ENCODE measurements around the gene MTRF1. TPM values are rescaled to one million over a fixed set of nuclear protein-coding genes. Genes with fewer than 3 reads are reported as not detected.

The MTRF1 gene
- total RNA-seq, 1 donor from 2014 or later, result 11.6 TPM

DNA sequence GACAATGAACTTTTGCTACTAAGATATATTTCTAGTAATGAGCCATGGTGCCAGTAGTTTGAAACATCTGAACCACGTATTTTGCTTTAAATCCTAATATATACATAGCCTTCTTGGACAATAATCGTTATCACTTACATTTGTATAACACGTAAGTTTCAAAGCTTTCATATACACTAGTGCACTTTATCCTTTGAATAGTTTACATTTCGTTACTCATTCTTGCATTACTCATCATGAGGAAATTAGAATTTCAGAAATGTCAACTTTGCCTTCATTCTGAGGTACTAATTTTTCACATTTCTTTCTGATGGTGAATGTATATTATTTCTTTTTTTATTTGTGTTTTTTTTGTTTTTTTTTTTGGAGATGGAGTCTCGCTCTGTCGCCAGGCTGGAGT lies 74.8 kb downstream of the MTRF1 start:
- Histone ChIP-seq H2AFZ (ENCODE audit: low read depth, low read length) (no peak overlapping the region), H3K4me1 (ENCODE audit: insufficient read depth, low read length) (no peaks in the 10 kb centered on the region), H3K79me2 (ENCODE audit: insufficient read depth, low read length) (peaks cover 5% of the 10 kb centered on the region), H3K27me3 (ENCODE audit: insufficient read depth, low read length) (no peaks in the 10 kb centered on the region), H3K36me3 (ENCODE audit: insufficient read depth, low read length) (no peaks in the 10 kb centered on the region), H3K9me3 (ENCODE audit: insufficient read depth, low read depth, low read length) (no peaks in the 10 kb centered on the region), H3K9ac (ENCODE audit: low read length) (no peak overlapping the region), H3K4me3 (ENCODE audit: insufficient read depth, low read depth, low read length) (no peak overlapping the region), H4K20me1 (ENCODE audit: insufficient read depth, low read length) (no peaks in the 10 kb centered on the region), H3K4me2 (ENCODE audit: low read length) (peak overlapping the region; percentile 12), H3K27ac (ENCODE audit: low read depth, low read length) (no peak overlapping the region)
- H3K4me3 Mint-ChIP-seq (ENCODE audit: unreplicated experiment), result no peak overlapping the region
- no peaks in the 10 kb centered on the region for H3K4me1 Mint-ChIP-seq (ENCODE audit: low read depth, unreplicated experiment)
- no peak overlapping the region for H3K27ac Mint-ChIP-seq (ENCODE audit: unreplicated experiment)
- no peak for TF ChIP-seq CTCF (IDR thresholded peaks at IDR 0.05; ENCODE audit: insufficient read depth, low read depth, low read length)
- no peak for TF ChIP-seq EZH2 (IDR thresholded peaks at IDR 0.05; ENCODE audit: insufficient read depth, low read length)
- peaks cover 4% of the 10 kb centered on the region for H3K9me3 Mint-ChIP-seq (ENCODE audit: unreplicated experiment)
- peaks cover 7% of the 10 kb centered on the region for H3K36me3 Mint-ChIP-seq (ENCODE audit: low read depth, unreplicated experiment)
- no peaks in the 10 kb centered on the region for H3K27me3 Mint-ChIP-seq (ENCODE audit: low read depth, unreplicated experiment)
- DNase-seq (ENCODE audit: low read depth) (peak; percentile 32), FAIRE-seq (no peak)

DNA sequence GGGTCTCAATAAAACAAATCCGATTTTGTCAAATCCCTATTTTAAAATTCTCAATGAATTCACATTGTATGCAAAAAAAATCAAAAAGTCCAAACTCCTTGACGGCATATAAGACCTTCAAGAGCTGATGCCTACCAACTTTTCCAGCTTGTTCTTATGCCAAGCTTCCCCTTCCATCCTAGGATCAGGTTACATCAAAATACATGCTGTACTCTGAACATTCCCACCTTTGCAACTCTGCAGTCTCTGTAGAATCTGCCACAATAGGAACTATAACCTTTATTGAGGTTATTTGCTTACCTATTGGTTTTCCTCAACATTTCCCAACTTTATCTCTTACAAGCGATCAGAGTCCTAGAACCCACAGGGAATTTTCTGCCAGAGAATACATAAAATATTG lies 76.9 kb downstream of the MTRF1 start:
- Histone ChIP-seq H3K27me3 (ENCODE audit: insufficient read depth, low read length) (no peaks in the 10 kb centered on the region), H3K27ac (ENCODE audit: low read depth, low read length) (no peak overlapping the region), H3K4me2 (ENCODE audit: low read length) (no peak overlapping the region), H3K36me3 (ENCODE audit: insufficient read depth, low read length) (no peaks in the 10 kb centered on the region), H3K9ac (ENCODE audit: low read length) (no peak overlapping the region), H2AFZ (ENCODE audit: low read depth, low read length) (no peak overlapping the region), H4K20me1 (ENCODE audit: insufficient read depth, low read length) (no peaks in the 10 kb centered on the region), H3K4me3 (ENCODE audit: insufficient read depth, low read depth, low read length) (no peak overlapping the region), H3K4me1 (ENCODE audit: insufficient read depth, low read length) (no peaks in the 10 kb centered on the region), H3K79me2 (ENCODE audit: insufficient read depth, low read length) (no peaks in the 10 kb centered on the region), H3K9me3 (ENCODE audit: insufficient read depth, low read depth, low read length) (no peaks in the 10 kb centered on the region)
- no peak for DNase-seq (ENCODE audit: low read depth)
- H3K36me3 Mint-ChIP-seq (ENCODE audit: low read depth, unreplicated experiment), result no peaks in the 10 kb centered on the region
- H3K4me3 Mint-ChIP-seq (ENCODE audit: unreplicated experiment), result no peak overlapping the region
- no peak for TF ChIP-seq CTCF (IDR thresholded peaks at IDR 0.05; ENCODE audit: insufficient read depth, low read depth, low read length)
- TF ChIP-seq EZH2 (IDR thresholded peaks at IDR 0.05; ENCODE audit: insufficient read depth, low read length), result no peak
- H3K4me1 Mint-ChIP-seq (ENCODE audit: low read depth, unreplicated experiment), result no peaks in the 10 kb centered on the region
- no peak for FAIRE-seq
- peaks cover 4% of the 10 kb centered on the region for H3K9me3 Mint-ChIP-seq (ENCODE audit: unreplicated experiment)
- no peak overlapping the region for H3K27ac Mint-ChIP-seq (ENCODE audit: unreplicated experiment)
- H3K27me3 Mint-ChIP-seq (ENCODE audit: low read depth, unreplicated experiment), result no peaks in the 10 kb centered on the region

DNA sequence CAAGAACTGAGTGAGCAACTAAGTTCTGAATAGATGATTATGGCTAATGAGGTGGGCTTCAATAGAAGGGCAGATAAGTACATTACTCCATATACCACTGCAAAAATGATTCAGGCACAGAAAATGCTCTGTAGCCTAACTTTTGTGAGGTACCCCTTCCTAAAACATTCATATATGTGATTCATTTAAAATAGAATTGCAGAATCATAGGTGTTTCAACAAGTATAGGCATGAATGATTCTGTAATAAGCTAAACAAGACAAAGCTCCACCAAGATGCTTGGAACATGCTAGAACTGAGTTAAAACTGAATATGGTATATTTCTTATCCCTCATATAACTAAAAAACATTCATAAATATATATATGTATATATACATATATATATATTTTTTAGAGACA lies 81.1 kb downstream of the MTRF1 start:
- Mint-ChIP-seq H3K9me3 (ENCODE audit: unreplicated experiment) (peaks cover 4% of the 10 kb centered on the region), H3K4me3 (ENCODE audit: unreplicated experiment) (no peak overlapping the region), H3K36me3 (ENCODE audit: low read depth, unreplicated experiment) (no peaks in the 10 kb centered on the region), H3K4me1 (ENCODE audit: low read depth, unreplicated experiment) (peaks cover 2% of the 10 kb centered on the region), H3K27ac (ENCODE audit: unreplicated experiment) (no peak overlapping the region), H3K27me3 (ENCODE audit: low read depth, unreplicated experiment) (no peaks in the 10 kb centered on the region)
- Histone ChIP-seq H3K9me3 (ENCODE audit: insufficient read depth, low read depth, low read length) (no peaks in the 10 kb centered on the region), H3K9ac (ENCODE audit: low read length) (no peak overlapping the region), H3K4me1 (ENCODE audit: insufficient read depth, low read length) (no peaks in the 10 kb centered on the region), H3K36me3 (ENCODE audit: insufficient read depth, low read length) (no peaks in the 10 kb centered on the region), H4K20me1 (ENCODE audit: insufficient read depth, low read length) (no peaks in the 10 kb centered on the region), H2AFZ (ENCODE audit: low read depth, low read length) (no peak overlapping the region), H3K4me2 (ENCODE audit: low read length) (no peak overlapping the region), H3K27me3 (ENCODE audit: insufficient read depth, low read length) (no peaks in the 10 kb centered on the region), H3K4me3 (ENCODE audit: insufficient read depth, low read depth, low read length) (no peak overlapping the region), H3K79me2 (ENCODE audit: insufficient read depth, low read length) (no peaks in the 10 kb centered on the region), H3K27ac (ENCODE audit: low read depth, low read length) (no peak overlapping the region)
- no peak for TF ChIP-seq CTCF (IDR thresholded peaks at IDR 0.05; ENCODE audit: insufficient read depth, low read depth, low read length)
- TF ChIP-seq EZH2 (IDR thresholded peaks at IDR 0.05; ENCODE audit: insufficient read depth, low read length), result no peak
- DNase-seq (ENCODE audit: low read depth) (no peak), FAIRE-seq (no peak)
